HepG2 (cell line): ENCODE data around the gene BIRC7. TPM values are rescaled to one million over a fixed set of nuclear protein-coding genes. Genes with fewer than 3 reads are reported as not detected.

Experiments used
- CCDC6 ChIP-seq: sonication (generic); formaldehyde crosslinking; IDR thresholded peaks from 2 replicates; pipeline ENCODE4 v1.8.1; 2022; ENCODE audit warnings: mild to moderate bottlenecking, missing genetic modification reagents, moderate library complexity
- PHB2 ChIP-seq: fragments of 450-650 bp; IDR thresholded peaks from 2 replicates; pipeline ENCODE4 v1.6.1; 2018; ENCODE audit not compliant: partially characterized antibody
- RFX3 ChIP-seq: IDR thresholded peaks from 2 replicates; pipeline ENCODE4 v1.6.1; 2016; ENCODE audit warnings: missing biosample characterization, missing genetic modification reagents
- SAP130 ChIP-seq: IDR thresholded peaks from 2 replicates; pipeline ENCODE4 v1.6.1; 2016; ENCODE audit warnings: low read depth
- SOX5 ChIP-seq: IDR thresholded peaks from 2 replicates; pipeline ENCODE4 v1.6.1; 2016; ENCODE audit warnings: borderline replicate concordance
- TAF1 ChIP-seq: sonication (generic); formaldehyde crosslinking; IDR thresholded peaks from 2 replicates; pipeline ENCODE4 v1.4.0; 2020; ENCODE audit warnings: missing genetic modification reagents
- TFAP4 ChIP-seq: sonication (generic); IDR thresholded peaks from 2 replicates; pipeline ENCODE4 v1.6.1; 2016; ENCODE audit warnings: low read depth, borderline replicate concordance
- TRIM24 ChIP-seq: sonication (generic); formaldehyde crosslinking; IDR thresholded peaks from 2 replicates; pipeline ENCODE4 v1.8.0; 2022; ENCODE audit warnings: mild to moderate bottlenecking, missing genetic modification reagents
- ZFP62 ChIP-seq: sonication (generic); formaldehyde crosslinking; IDR thresholded peaks from 2 replicates; pipeline ENCODE4 v1.4.0; 2020; ENCODE audit warnings: missing genetic modification reagents
- ZNF10 ChIP-seq: sonication (generic); formaldehyde crosslinking; IDR thresholded peaks from 2 replicates; pipeline ENCODE4 v1.4.0; 2020; ENCODE audit warnings: mild to moderate bottlenecking, low read depth, missing genetic modification reagents, borderline replicate concordance
- ZNF274 ChIP-seq: sonication (generic); formaldehyde crosslinking; IDR thresholded peaks from 2 replicates; pipeline ENCODE4 v1.5.1; 2020; ENCODE audit warnings: mild to moderate bottlenecking, missing genetic modification reagents
- ZNF333 ChIP-seq: sonication (generic); formaldehyde crosslinking; IDR thresholded peaks from 2 replicates; pipeline ENCODE4 v1.4.0; 2020; ENCODE audit warnings: mild to moderate bottlenecking, missing genetic modification reagents, borderline replicate concordance
- ZNF484 ChIP-seq: sonication (generic); formaldehyde crosslinking; IDR thresholded peaks from 2 replicates; pipeline ENCODE4 v1.5.1; 2020; ENCODE audit warnings: mild to moderate bottlenecking, low read depth, missing genetic modification reagents, borderline replicate concordance
- ZNF605 ChIP-seq: sonication (generic); formaldehyde crosslinking; IDR thresholded peaks from 2 replicates; pipeline ENCODE4 v1.8.0; 2022; ENCODE audit warnings: mild to moderate bottlenecking, missing genetic modification reagents
- ZNF713 ChIP-seq: sonication (generic); formaldehyde crosslinking; IDR thresholded peaks from 2 replicates; pipeline ENCODE4 v1.4.0; 2020; ENCODE audit warnings: mild to moderate bottlenecking, missing genetic modification reagents
- ZNF770 ChIP-seq: sonication (generic); formaldehyde crosslinking; IDR thresholded peaks from 2 replicates; pipeline ENCODE4 v1.5.0; 2020; ENCODE audit warnings: mild to moderate bottlenecking, missing genetic modification reagents
- ZSCAN12 ChIP-seq: sonication (generic); formaldehyde crosslinking; IDR thresholded peaks from 2 replicates; pipeline ENCODE4 v1.9.0; 2021; ENCODE audit warnings: mild to moderate bottlenecking, missing genetic modification reagents
- polyA plus RNA-seq, 8 experiments: library from polyadenylated mRNA; depleted of rRNA in 3 of 8; stranded (reverse) in 7 of 8; unstranded in 1 of 8; fragments of >200 nt; fragmentation: Illumina TruSeq in 4 of 8; extraction: Trizol in 4 of 8; gene quantifications; 2 replicates each; pipeline versions ENCODE4 v1.2.1 to v1.2.3, GENCODE V29; 2011 to 2016; ENCODE audit warnings: low read depth in 4 of 8, missing spikeins in 1 of 8, mixed read lengths in 1 of 8; ENCODE audit not compliant: insufficient read depth in 1 of 8
- total RNA-seq, 5 experiments: library from RNA; depleted of rRNA; stranded (reverse); fragments of >200 nt; fragmentation: Illumina TruSeq; extraction: Trizol; gene quantifications; 2 replicates each; pipeline ENCODE4 v1.2.3, GENCODE V29; 2016; ENCODE audit warnings: low read depth in 1 of 5
- TF ChIP-seq, protein P1 (sequence below): sonication (generic); formaldehyde crosslinking; IDR thresholded peaks from 2 replicates; pipeline ENCODE4 v1.8.0; 2022; ENCODE audit warnings: mild to moderate bottlenecking, missing genetic modification reagents; ENCODE audit not compliant: insufficient replicate concordance
- TF ChIP-seq, protein P2 (sequence below): sonication (generic); formaldehyde crosslinking; IDR thresholded peaks from 2 replicates; pipeline ENCODE4 v1.9.0; 2021; ENCODE audit warnings: missing genetic modification reagents, borderline replicate concordance
- TF ChIP-seq, protein P3 (sequence below): sonication (generic); formaldehyde crosslinking; IDR thresholded peaks from 2 replicates; pipeline ENCODE4 v1.8.0; 2022; ENCODE audit warnings: missing genetic modification reagents, mild to moderate bottlenecking, moderate library complexity, borderline replicate concordance

BIRC7 gene
- total and polyA plus RNA-seq, 2 of the 13 experiments (the other 11 are each of a cell fraction or from before 2014, with no cell fraction given) = 0.27 to 5.1 TPM

GRCh38 chr20:63215101-63216040 lies 20.3 kb upstream of the BIRC7 start (continued):
- TF ChIP-seq, protein P1, sequence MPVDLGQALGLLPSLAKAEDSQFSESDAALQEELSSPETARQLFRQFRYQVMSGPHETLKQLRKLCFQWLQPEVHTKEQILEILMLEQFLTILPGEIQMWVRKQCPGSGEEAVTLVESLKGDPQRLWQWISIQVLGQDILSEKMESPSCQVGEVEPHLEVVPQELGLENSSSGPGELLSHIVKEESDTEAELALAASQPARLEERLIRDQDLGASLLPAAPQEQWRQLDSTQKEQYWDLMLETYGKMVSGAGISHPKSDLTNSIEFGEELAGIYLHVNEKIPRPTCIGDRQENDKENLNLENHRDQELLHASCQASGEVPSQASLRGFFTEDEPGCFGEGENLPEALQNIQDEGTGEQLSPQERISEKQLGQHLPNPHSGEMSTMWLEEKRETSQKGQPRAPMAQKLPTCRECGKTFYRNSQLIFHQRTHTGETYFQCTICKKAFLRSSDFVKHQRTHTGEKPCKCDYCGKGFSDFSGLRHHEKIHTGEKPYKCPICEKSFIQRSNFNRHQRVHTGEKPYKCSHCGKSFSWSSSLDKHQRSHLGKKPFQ = peak; percentile 6
- TF ChIP-seq ZNF605 (peak; percentile 47; the same call in 1 of the 2 replicates), TFAP4 (no peak), TAF1 (no peak; the same call in none of the 2 replicates), ZNF274 (CRISPR knock-in tag) (peak; percentile 58; the same call in 1 of the 2 replicates), PHB2 (no peak), TRIM24 (CRISPR knock-in tag) (no peak), SAP130 (CRISPR knock-in tag) (peak; percentile 78), CCDC6 (CRISPR knock-in tag) (no peak), ZNF713 (CRISPR knock-in tag) (no peak), ZSCAN12 (CRISPR knock-in tag) (no peak), RFX3 (CRISPR knock-in tag) (no peak), ZNF333 (CRISPR knock-in tag) (0 out of 2 replicates have a peak, but pooled peaks have one; percentile 66), SOX5 (CRISPR knock-in tag) (no peak), ZNF770 (peak; percentile 63), ZNF484 (CRISPR knock-in tag) (no peak), ZFP62 (CRISPR knock-in tag) (no peak), ZNF10 (CRISPR knock-in tag) (no peak)
- TF ChIP-seq, protein P2, sequence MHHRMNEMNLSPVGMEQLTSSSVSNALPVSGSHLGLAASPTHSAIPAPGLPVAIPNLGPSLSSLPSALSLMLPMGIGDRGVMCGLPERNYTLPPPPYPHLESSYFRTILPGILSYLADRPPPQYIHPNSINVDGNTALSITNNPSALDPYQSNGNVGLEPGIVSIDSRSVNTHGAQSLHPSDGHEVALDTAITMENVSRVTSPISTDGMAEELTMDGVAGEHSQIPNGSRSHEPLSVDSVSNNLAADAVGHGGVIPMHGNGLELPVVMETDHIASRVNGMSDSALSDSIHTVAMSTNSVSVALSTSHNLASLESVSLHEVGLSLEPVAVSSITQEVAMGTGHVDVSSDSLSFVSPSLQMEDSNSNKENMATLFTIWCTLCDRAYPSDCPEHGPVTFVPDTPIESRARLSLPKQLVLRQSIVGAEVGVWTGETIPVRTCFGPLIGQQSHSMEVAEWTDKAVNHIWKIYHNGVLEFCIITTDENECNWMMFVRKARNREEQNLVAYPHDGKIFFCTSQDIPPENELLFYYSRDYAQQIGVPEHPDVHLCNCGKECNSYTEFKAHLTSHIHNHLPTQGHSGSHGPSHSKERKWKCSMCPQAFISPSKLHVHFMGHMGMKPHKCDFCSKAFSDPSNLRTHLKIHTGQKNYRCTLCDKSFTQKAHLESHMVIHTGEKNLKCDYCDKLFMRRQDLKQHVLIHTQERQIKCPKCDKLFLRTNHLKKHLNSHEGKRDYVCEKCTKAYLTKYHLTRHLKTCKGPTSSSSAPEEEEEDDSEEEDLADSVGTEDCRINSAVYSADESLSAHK = no peak
- TF ChIP-seq, protein P3, sequence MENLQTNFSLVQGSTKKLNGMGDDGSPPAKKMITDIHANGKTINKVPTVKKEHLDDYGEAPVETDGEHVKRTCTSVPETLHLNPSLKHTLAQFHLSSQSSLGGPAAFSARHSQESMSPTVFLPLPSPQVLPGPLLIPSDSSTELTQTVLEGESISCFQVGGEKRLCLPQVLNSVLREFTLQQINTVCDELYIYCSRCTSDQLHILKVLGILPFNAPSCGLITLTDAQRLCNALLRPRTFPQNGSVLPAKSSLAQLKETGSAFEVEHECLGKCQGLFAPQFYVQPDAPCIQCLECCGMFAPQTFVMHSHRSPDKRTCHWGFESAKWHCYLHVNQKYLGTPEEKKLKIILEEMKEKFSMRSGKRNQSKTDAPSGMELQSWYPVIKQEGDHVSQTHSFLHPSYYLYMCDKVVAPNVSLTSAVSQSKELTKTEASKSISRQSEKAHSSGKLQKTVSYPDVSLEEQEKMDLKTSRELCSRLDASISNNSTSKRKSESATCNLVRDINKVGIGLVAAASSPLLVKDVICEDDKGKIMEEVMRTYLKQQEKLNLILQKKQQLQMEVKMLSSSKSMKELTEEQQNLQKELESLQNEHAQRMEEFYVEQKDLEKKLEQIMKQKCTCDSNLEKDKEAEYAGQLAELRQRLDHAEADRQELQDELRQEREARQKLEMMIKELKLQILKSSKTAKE = no peak
